ENCODE results near the gene CACNA1C.
"Not testable (repeated sequence)": the region's sequence is repeated elsewhere in the genome, so short reads cannot be mapped to it uniquely, and the experiment has no call there.

CACNA1C gene

DNA sequence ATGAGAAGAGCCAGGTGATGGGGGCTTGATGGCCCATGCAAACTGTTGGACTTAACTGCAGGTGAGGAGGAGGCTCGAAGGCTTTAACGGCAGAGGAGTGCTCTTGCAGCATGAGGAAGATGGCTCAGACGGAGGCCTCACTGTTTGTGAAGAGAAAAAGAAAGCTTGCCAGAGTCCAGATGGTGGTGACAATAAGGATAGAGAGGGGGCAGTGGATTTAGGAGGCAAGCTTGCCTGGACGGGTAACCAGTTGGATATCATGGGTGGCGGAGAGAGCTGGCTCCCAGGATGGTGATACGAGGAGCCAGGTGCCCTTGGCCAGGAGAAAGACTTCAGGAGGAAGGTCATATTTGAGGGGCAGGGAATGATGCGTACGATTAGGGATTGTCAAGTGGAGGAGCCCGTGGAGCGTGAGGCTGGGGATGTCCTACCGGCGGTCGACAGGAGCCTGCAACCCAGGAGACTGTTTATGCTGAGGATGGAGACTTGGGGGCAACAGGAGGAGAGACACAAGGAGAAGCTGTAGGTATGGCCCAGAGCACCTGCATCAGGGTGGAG is 71.8 kb downstream of the CACNA1C start:
- H3K4me3 ChIP-seq (ENCODE audit: low read depth, low read length) = no peak overlapping the region
- no peak for DNase-seq (ENCODE audit: low read depth)
- TF ChIP-seq, protein P1, sequence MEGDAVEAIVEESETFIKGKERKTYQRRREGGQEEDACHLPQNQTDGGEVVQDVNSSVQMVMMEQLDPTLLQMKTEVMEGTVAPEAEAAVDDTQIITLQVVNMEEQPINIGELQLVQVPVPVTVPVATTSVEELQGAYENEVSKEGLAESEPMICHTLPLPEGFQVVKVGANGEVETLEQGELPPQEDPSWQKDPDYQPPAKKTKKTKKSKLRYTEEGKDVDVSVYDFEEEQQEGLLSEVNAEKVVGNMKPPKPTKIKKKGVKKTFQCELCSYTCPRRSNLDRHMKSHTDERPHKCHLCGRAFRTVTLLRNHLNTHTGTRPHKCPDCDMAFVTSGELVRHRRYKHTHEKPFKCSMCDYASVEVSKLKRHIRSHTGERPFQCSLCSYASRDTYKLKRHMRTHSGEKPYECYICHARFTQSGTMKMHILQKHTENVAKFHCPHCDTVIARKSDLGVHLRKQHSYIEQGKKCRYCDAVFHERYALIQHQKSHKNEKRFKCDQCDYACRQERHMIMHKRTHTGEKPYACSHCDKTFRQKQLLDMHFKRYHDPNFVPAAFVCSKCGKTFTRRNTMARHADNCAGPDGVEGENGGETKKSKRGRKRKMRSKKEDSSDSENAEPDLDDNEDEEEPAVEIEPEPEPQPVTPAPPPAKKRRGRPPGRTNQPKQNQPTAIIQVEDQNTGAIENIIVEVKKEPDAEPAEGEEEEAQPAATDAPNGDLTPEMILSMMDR (conservative IDR thresholded peaks at IDR 0.05; ENCODE audit: low read depth, low read length) = no peak

DNA sequence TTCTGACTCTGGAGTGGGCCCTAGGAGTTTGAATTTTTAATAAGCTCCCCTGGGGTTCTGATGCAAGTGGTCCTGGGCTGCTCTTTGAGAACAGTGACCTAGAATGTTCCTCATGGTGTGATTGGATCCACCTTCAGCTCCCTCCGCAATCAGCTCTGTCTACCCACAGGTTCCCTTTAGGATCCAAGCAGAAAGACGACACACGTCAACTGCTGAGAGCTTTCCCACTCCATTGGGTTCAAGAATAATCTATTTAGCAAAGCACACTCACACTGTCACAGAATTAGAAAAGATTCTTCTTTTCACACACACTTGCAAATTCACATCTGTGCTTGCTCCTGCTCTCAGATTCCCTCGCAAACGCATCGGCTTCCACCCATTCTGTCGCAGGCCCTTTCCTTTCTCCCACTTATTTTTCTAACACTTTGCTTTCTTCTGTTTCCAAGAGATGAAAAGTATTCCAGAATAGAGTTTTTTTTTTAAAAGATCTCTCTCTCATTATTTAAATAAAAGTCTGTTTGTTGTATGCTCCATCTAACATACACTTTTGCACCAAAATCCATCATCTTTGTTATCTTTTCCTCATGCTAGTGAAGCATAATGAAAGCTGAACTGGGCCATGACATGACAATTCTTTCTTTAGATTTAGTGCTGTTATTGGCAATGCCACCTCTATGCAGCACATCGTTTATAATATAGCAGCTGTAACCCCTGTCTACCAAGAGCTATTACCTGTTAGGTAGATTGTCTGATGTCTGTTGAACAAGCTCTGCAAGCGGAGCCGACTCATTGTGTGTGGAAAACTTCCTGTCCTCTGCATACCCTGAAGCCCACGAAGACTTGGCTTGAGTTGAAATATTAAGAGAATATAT is 73.1 kb downstream of the CACNA1C start:
- no peak for DNase-seq (ENCODE audit: low read depth)
- TF ChIP-seq, protein P1 (conservative IDR thresholded peaks at IDR 0.05; ENCODE audit: low read depth, low read length) = no peak
- no peak overlapping the region for H3K4me3 ChIP-seq (ENCODE audit: low read depth, low read length)

DNA sequence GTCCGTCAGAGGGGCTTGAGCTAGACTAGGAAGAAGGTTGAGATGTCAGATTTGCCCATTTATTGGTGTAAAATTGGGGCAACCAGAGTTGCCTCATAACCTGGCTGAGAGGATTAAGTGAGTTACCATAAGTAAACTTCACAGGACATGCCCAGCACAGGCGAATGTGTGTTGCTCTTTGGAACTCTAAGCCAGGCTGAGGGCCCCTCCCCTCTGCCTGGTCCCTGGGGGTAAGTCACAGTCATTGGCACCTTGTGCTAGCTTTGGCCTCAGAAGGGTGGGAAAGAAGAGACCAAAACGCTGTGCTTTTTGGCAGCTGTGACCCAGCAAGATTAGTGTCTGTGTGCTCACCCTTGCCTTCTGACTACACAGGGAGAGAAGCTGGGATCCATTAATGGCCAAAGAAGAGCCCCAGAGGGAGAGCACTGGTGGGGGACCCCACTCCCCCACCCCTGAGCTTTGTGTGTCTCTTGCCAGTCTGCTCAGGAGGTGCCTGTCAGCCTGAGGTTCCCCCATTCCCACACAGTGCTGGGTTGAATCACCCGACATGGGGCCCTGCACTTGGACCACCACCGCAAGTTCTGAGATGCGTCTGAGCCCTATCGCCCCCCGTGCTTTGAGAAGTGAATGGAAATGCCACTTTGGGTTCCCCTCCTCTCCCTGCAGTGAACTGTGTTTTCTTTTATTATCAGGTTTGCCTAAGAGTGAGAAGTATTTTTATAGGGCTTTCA is 74.1 kb downstream of the CACNA1C start:
- DNase-seq (ENCODE audit: low read depth) = no peak
- H3K4me3 ChIP-seq (ENCODE audit: low read depth, low read length) = no peak overlapping the region
- TF ChIP-seq, protein P1 (conservative IDR thresholded peaks at IDR 0.05; ENCODE audit: low read depth, low read length) = no peak

DNA sequence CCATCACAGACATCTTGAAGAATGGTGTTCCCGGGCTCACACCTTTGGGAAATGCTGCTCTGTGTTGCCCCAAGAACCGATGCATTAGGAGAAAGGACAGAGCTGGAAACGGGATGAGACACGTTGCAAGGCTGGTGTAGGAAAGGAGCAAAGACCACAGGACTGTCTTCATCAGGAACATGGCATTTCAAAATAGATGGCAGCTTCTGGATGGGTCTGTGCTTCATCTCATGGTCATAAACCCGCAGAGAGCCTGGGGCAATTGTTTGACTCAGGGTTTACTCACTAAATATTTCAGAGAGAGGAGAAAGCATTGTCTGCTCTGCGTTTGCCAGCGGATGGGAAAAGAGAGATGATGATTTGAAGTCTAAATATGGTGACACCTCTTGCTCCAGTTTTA is 76.3 kb downstream of the CACNA1C start:
- DNase-seq (ENCODE audit: low read depth) = no peak
- TF ChIP-seq, protein P1 (conservative IDR thresholded peaks at IDR 0.05; ENCODE audit: low read depth, low read length) = no peak
- H3K4me3 ChIP-seq (ENCODE audit: low read depth, low read length) = no peak overlapping the region

DNA sequence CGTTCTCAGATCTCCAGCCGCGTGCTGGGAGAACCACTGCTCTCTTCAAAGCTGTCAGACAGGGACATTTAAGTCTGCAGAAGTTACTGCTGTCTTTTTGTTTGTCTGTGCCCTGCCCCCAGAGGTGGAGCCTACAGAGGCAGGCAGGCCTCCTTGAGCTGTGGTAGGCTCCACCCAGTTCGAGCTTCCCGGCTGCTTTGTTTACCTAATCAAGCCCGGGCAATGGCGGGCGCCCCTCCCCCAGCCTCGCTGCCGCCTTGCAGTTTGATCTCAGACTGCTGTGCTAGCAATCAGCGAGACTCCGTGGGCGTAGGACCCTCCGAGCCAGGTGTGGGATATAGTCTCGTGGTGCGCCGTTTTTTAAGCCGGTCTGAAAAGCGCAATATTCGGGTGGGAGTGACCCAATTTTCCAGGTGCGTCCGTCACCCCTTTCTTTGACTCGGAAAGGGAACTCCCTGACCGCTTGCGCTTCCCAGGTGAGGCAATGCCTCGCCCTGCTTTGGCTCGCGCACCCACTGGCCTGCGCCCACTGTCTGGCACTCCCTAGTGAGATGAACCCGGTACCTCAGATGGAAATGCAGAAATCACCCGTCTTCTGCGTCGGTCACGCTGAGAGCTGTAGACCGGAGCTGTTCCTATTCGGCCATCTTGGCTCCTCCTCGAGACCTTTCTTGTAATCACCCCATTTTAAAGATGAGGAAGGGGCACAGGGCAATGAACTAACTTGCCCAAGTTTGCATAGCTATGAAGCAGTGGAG is 83.1 kb downstream of the CACNA1C start:
- not testable (repeated sequence) for H3K4me3 ChIP-seq (ENCODE audit: low read depth, low read length); DNase-seq (ENCODE audit: low read depth)

DNA sequence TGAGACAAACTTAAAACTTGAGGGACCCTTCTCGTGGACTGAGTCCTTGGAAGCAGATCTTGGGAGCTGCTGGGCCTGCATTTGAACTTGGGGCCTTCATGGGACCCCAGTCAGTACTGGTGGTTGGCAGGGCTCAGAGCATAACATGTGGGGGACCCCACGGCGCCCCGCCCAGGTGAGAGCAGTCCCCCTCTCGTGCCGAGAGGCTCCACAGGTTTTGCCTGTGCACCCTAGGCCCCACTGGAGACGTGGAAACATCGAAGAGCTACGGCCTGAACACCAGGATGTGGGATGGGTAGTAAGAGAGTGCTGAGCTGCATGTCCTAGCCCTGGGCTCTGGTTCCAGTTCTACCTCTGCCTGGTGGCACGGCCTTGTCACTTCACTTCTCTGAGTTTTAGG is 84.1 kb downstream of the CACNA1C start:
- no peak for DNase-seq (ENCODE audit: low read depth)
- TF ChIP-seq, protein P1 (conservative IDR thresholded peaks at IDR 0.05; ENCODE audit: low read depth, low read length) = no peak
- no peak overlapping the region for H3K4me3 ChIP-seq (ENCODE audit: low read depth, low read length)

DNA sequence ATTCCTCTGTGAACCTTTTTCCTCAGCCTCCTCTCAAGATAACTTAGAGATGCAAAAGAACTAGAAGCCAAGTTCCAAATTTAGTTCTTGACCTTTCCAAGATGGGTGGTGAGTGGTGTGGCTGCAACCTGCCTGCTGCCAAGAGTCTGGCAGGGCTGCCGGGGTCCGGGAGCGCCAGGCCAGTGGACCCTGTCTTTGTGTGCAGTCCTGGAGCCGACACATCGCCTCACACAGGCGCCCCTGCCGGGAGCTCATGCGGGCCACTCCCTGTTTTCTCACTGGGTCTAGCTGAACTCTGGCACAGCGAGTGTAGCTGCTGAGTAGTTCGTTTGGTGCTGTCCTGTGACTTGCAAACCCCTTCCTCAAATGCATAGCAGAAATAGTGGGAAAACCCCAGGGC is 84.9 kb downstream of the CACNA1C start:
- TF ChIP-seq, protein P1 (conservative IDR thresholded peaks at IDR 0.05; ENCODE audit: low read depth, low read length) = no peak
- no peak overlapping the region for H3K4me3 ChIP-seq (ENCODE audit: low read depth, low read length)
- DNase-seq (ENCODE audit: low read depth) = no peak

Data from choroid plexus epithelial cell (primary cell).